ENCODE measurements around the gene WASHC2A. TPM values are rescaled to one million over a fixed set of nuclear protein-coding genes. Genes with fewer than 3 reads are reported as not detected.
"Not testable (repeated sequence)": the region's sequence is repeated elsewhere in the genome, so short reads cannot be mapped to it uniquely, and the experiment has no call there.

Gene WASHC2A
- 10 to 100 TPM; 25.0 to 25.2 TPM for total RNA-seq

GRCh38 chr10:50067546-50068351 lies at the start of gene WASHC2A:
WASHC2A (plus strand) TSS chr10:50067954; CDS start chr10:50068006, 52 bp downstream.
- H3K36me3 Mint-ChIP-seq (ENCODE audit: low read depth); intact Hi-C loops (cut with DNase I, micrococcal nuclease): not testable (repeated sequence)
- peak; percentile 91 for ATAC-seq

GRCh38 chr10:50019279-50019678 lies 48.5 kb upstream of the WASHC2A start:
- intact Hi-C loops (cut with DNase I, micrococcal nuclease); H3K27me3 Mint-ChIP-seq; DNase-seq; CTCF ChIA-PET; H3K36me3 Mint-ChIP-seq (ENCODE audit: low read depth); ATAC-seq; H3K27ac Mint-ChIP-seq; H3K4me3 Mint-ChIP-seq; H3K4me1 Mint-ChIP-seq; POLR2A ChIA-PET; H3K9me3 Mint-ChIP-seq (ENCODE audit: low read depth): not testable (repeated sequence)

More at GRCh38 chr10:50067546-50068351, at the start of gene WASHC2A:
- H3K4me1 Mint-ChIP-seq; H3K9me3 Mint-ChIP-seq (ENCODE audit: low read depth); POLR2A ChIA-PET; H3K27ac Mint-ChIP-seq; CTCF ChIA-PET; H3K27me3 Mint-ChIP-seq: not testable (repeated sequence)
- DNase-seq: peak; percentile 91
- H3K4me3 Mint-ChIP-seq: peak within 1 kb of the TSS; percentile 68

DNA sequence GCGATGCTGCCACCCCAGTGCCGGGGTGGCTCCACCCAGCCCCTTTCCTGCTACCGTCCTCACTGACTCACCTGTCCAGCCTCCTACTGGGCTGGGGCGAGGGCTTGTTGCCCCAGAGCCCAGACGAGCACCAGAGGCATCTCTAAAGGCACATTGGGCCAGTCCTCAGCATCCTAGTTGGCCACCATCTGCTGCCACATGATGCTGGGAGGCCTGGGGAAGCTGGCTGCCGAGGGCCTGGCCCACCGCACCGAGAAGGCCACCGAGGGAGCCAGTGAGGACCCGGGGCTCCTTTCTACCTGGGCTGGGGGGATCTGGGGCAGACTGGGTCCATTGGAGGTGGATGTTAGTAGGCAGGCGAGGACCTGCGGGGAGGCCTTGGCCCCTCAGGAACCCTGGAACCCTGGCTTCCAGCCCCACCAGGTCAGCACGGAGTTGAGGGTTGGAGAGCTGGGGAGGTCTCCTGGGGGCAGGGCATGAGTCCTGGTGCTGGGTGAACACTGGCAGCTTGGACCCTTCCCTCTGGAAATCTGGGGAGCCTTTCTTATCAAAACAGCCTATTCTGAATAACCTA lies 47.2 kb upstream of the WASHC2A start:
- ATAC-seq; POLR2A ChIA-PET; DNase-seq; H3K4me1 Mint-ChIP-seq; H3K27me3 Mint-ChIP-seq; H3K9me3 Mint-ChIP-seq (ENCODE audit: low read depth); H3K36me3 Mint-ChIP-seq (ENCODE audit: low read depth); H3K4me3 Mint-ChIP-seq; intact Hi-C loops (cut with DNase I, micrococcal nuclease); H3K27ac Mint-ChIP-seq: not testable (repeated sequence)
- CTCF ChIA-PET: interaction anchor here (0.6 kb wide), 1 partner anchor 635 kb away, joined by 3 read pairs; no protein-coding TSS in a partner anchor

DNA sequence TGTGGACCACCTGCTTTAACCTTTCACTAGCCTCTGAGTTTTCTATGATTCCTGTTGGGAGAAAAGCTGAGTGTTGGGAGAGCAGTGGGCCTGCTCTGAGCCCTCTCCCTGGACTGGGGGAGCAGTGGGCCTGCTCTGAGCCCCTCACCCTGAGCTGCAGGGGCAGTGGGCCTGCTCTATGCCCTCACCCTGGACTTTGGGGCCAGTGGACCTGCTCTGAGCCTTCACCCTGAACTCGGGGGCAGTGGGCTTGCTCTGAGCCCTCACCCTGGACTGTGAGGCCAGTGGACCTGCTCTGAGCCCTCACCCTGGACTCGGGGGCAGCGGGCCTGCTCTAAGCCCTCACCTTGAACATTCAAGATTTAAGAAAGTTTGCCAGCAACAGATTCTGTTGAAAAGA lies 46.1 kb upstream of the WASHC2A start:
- Mint-ChIP-seq H3K27ac (no peak overlapping the region), H3K9me3 (ENCODE audit: low read depth) (no peaks in the 10 kb centered on the region), H3K27me3 (peaks cover 20% of the 10 kb centered on the region), H3K4me1 (no peaks in the 10 kb centered on the region), H3K4me3 (no peak overlapping the region), H3K36me3 (ENCODE audit: low read depth) (no peaks in the 10 kb centered on the region)
- DNase-seq: no peak
- ChIA-PET POLR2A (no interaction called here), CTCF (no interaction called here)
- intact Hi-C loops (cut with DNase I, micrococcal nuclease): no loop called here
- ATAC-seq: no peak

- H3K4me1 Mint-ChIP-seq; DNase-seq; ATAC-seq; POLR2A ChIA-PET; intact Hi-C loops (cut with DNase I, micrococcal nuclease); H3K36me3 Mint-ChIP-seq (ENCODE audit: low read depth); H3K27ac Mint-ChIP-seq; H3K9me3 Mint-ChIP-seq (ENCODE audit: low read depth); H3K4me3 Mint-ChIP-seq: not testable (repeated sequence)
- CTCF ChIA-PET: interaction anchor here (0.6 kb wide), 1 partner anchor 283 kb away, joined by 5 read pairs; no protein-coding TSS in a partner anchor
- peaks cover 29% of the 10 kb centered on the region for H3K27me3 Mint-ChIP-seq
Measured at GRCh38 chr10:50024716-50025383, 42.9 kb upstream of the WASHC2A start.

- ChIA-PET POLR2A (no interaction called here), CTCF (no interaction called here)
- H3K27me3 Mint-ChIP-seq: peaks cover 29% of the 10 kb centered on the region
- no peak for ATAC-seq
- intact Hi-C loops (cut with DNase I, micrococcal nuclease): loop anchor here in 1 of 2 experiments (1.0 kb wide), 1 partner anchor 127 kb away; no protein-coding TSS in a partner anchor
- H3K27ac Mint-ChIP-seq: no peak overlapping the region
- H3K9me3 Mint-ChIP-seq (ENCODE audit: low read depth): no peaks in the 10 kb centered on the region
- no peak for DNase-seq
- H3K36me3 Mint-ChIP-seq (ENCODE audit: low read depth): no peaks in the 10 kb centered on the region
- H3K4me3 Mint-ChIP-seq: no peak overlapping the region
- H3K4me1 Mint-ChIP-seq: no peaks in the 10 kb centered on the region
Measured at GRCh38 chr10:50025627-50026026, 42.1 kb upstream of the WASHC2A start.

- DNase-seq (no peak), ATAC-seq (no peak)
- H3K27ac Mint-ChIP-seq: no peak overlapping the region
- H3K27me3 Mint-ChIP-seq: peaks cover 29% of the 10 kb centered on the region
- POLR2A ChIA-PET: no interaction called here
- H3K36me3 Mint-ChIP-seq (ENCODE audit: low read depth): no peaks in the 10 kb centered on the region
- H3K4me1 Mint-ChIP-seq: no peaks in the 10 kb centered on the region
- CTCF ChIA-PET: no interaction called here
- no peaks in the 10 kb centered on the region for H3K9me3 Mint-ChIP-seq (ENCODE audit: low read depth)
- intact Hi-C loops (cut with DNase I, micrococcal nuclease): no loop called here
- no peak overlapping the region for H3K4me3 Mint-ChIP-seq
Measured at GRCh38 chr10:50027195-50027594, 40.6 kb upstream of the WASHC2A start.

GRCh38 chr10:50033481-50033880 lies 34.3 kb upstream of the WASHC2A start:
- ATAC-seq (no peak), DNase-seq (no peak)
- no peak overlapping the region for H3K4me3 Mint-ChIP-seq
- CTCF ChIA-PET: no interaction called here
- POLR2A ChIA-PET: no interaction called here
- H3K9me3 Mint-ChIP-seq (ENCODE audit: low read depth): no peaks in the 10 kb centered on the region
- no peak overlapping the region for H3K27ac Mint-ChIP-seq
- H3K36me3 Mint-ChIP-seq (ENCODE audit: low read depth): no peaks in the 10 kb centered on the region
- H3K4me1 Mint-ChIP-seq: no peaks in the 10 kb centered on the region
- H3K27me3 Mint-ChIP-seq: no peaks in the 10 kb centered on the region
- intact Hi-C loops (cut with DNase I, micrococcal nuclease): no loop called here

DNA sequence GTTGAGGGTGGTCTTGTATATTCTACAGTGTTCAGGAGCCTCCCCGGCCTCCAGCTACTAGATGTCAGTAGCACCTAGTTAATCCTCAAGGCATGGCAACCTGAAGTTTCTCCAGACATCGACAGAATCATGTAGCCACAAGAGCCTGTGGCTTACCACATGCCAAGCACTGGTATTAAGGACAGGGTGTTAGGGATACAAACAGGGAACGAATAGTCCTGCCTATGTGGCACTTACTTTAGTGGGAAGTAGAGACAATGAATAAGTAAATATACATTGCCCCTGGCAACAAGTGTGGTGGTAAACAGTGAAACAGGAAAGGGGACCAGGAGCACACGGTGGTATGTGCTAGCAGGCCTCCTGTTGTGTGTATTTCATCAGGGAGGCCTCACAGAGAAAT lies 32.4 kb upstream of the WASHC2A start:
- CTCF ChIA-PET; H3K4me1 Mint-ChIP-seq; H3K27ac Mint-ChIP-seq; ATAC-seq; H3K36me3 Mint-ChIP-seq (ENCODE audit: low read depth); H3K4me3 Mint-ChIP-seq; DNase-seq; POLR2A ChIA-PET; H3K9me3 Mint-ChIP-seq (ENCODE audit: low read depth); intact Hi-C loops (cut with DNase I, micrococcal nuclease); H3K27me3 Mint-ChIP-seq: not testable (repeated sequence)

DNA sequence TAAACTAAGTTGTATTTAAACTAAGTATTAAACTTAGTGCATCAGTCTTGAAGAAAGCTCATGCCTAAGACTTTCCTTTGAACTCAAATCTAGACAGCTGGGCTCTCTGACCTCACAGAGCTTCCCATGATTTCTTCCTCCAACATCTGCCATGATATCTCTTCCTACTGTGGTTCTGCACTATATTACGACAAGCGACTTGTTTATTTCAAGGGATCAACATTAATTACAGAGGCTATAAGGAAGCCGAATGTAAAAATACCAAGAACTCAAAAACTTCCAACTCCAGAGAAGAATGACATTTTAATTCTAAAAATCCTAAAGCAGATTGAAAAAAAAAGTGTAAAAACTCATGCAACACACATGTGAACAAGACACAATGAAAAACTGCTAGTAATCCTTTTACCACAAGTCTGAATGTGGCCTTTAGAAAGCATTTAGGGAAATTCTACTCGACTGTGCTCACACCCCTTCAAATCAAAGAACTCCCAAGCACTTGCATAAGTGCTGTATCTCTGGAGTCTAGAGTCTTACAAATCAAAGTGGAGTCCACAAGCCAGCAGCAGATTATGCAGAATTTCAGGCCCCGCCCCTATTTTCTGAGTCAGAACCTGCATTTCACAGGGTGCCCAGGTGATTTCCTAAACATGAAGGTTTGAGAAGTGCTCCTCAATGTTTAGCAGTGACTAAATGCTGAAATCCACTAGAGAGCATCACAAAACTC lies 22.7 kb upstream of the WASHC2A start:
- Mint-ChIP-seq H3K36me3 (ENCODE audit: low read depth) (no peaks in the 10 kb centered on the region), H3K4me3 (no peak overlapping the region), H3K9me3 (ENCODE audit: low read depth) (no peaks in the 10 kb centered on the region), H3K27ac (no peak overlapping the region), H3K27me3 (no peaks in the 10 kb centered on the region), H3K4me1 (no peaks in the 10 kb centered on the region)
- ChIA-PET CTCF (no interaction called here), POLR2A (no interaction called here)
- ATAC-seq (peak; percentile 47), DNase-seq (peak; percentile 36)
- intact Hi-C loops (cut with DNase I, micrococcal nuclease): no loop called here

DNA sequence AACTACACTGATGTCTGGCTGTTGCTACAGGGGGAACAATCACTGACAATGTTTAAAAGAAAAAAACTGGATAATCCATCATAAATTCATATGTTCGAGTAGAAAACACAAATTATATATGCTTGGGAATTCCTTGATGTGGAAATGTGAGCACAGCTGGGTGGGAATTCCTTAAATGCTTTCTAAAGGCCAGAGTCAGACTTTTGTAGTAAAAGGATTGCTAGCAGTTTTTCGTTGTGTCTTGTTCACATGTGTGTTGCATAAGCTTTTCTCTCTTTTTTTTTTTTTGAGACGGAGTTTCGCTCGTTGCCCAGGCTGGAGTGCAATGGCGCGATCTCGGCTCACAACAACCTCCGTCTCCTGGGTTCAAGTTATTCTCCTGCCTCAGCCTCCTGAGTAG lies 21.3 kb upstream of the WASHC2A start:
- H3K9me3 Mint-ChIP-seq (ENCODE audit: low read depth); CTCF ChIA-PET; ATAC-seq; H3K36me3 Mint-ChIP-seq (ENCODE audit: low read depth); DNase-seq; H3K27ac Mint-ChIP-seq; H3K4me3 Mint-ChIP-seq; H3K27me3 Mint-ChIP-seq; intact Hi-C loops (cut with DNase I, micrococcal nuclease); H3K4me1 Mint-ChIP-seq; POLR2A ChIA-PET: not testable (repeated sequence)
